GM21825 (cell line): ENCODE data around the gene MICAL1.

ENCODE experiments used
- ATAC-seq: cut with Tn5 transposase; IDR thresholded peaks from one replicate; pipeline ENCODE4 v1.9.1; 2021; ENCODE audit warnings: mild to moderate bottlenecking, moderate library complexity; ENCODE audit not compliant: unreplicated experiment

The MICAL1 gene

DNA sequence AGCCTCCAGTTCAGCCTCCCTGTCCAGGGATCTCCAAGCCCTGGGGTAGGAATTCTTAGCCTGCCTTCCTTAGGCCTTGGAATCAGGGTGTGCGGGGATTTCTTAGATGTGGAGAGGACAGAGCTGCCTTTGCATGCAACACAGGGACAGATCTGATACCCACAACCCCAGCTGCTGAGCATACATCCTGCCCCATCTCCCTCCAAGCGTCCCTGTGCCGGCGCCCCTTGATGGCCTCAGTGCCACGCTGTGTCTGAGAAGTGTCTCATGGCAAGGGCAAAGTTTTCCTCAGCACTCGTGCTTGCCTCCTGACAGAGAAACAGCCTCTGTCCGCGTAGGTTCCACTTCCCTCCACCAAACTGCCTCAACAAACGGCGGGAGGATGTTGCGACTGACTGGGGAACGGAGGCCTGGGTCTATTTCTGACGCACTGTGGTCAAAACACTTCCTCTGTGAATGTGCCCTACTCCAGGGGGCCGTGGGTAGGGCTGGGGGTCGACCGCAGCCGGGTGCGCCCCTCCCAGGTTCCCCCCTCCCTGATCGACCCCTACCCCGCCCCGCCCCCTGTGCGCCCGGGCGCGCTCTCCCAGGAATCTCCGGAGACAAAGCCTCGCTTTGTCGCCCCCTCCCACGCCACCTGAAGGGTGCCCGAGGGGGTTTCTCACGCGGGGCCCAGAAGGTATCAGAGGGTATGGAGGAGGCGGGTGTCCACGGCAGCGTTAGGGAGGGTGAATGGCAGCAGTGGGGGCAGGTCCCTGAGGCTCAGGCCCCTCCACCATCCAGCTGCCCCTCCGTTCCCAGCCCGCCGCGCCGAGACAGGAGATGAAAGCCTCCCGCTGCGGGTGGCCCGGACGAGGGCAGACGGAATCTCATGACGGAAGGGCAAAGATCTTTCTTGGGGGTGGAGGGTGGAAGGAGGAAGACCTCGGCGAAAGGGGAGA lies 806 bp downstream of the MICAL1 start:
- ATAC-seq, result peak; percentile 34

DNA sequence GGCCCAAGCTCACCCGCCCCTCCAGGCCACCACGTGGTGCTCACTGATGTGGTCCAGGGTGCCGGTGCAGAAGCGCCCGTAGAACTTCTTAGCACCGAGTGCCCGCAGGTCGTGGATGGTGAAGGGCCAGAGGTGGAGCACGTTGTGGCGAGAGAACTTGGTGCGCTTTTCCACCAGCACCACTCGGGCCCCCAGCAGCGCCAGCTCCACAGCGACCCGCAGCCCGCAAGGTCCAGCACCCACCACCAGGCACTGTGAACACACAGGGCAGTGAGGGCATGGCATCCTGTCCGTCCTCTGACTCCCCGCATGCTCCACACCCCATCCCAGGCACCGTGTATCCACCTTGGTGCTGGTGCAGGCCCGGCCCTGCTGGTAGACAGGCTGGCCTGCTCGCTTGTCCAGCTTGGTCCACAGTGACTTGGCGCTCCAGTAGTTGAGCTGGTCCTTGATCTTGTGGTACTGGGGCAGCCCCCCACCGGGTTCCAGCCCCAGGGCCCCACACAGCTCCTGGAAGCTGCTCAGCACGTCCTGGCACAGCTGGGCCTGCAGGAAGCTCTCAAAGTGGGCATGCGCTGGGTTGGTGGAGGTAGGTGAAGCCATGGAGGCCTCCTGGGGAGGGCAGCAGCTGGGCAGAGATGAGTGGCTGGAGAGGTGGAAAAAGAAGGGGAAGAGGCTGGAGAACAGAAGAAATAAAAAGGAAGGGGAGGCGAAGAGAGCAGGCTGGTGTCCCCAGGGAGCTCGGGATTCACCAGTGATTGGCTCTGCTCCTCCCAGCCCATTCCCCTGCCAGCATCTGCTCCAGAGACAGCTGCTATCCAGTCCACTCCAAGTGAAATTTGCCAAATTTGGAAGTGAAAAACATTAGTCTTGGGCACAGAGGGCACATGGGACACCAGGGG lies 1.7 kb downstream of the MICAL1 start:
- no peak for ATAC-seq

DNA sequence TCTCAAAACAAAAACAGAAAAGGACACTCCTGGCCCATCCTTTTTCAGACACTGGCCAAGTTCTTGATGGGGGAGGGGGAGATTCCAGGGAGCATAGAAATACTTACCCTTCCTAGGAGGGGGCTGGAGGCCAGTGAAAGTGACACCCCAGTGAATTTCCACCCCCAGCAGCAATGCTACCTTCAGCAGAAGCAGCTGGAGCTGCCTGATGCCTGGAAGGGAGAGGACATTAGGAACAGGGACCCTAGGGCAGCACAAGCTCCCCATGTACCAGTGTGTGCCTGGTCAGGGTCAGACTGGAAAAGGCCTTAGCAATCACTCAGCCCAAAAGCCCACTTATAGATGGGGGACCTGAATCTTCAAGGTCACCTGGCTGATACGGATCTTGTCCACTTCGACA lies 2.4 kb downstream of the MICAL1 start:
- no peak for ATAC-seq

GRCh38 chr6:109452181-109452580 lies 3.4 kb downstream of the MICAL1 start:
- ATAC-seq, result no peak

DNA sequence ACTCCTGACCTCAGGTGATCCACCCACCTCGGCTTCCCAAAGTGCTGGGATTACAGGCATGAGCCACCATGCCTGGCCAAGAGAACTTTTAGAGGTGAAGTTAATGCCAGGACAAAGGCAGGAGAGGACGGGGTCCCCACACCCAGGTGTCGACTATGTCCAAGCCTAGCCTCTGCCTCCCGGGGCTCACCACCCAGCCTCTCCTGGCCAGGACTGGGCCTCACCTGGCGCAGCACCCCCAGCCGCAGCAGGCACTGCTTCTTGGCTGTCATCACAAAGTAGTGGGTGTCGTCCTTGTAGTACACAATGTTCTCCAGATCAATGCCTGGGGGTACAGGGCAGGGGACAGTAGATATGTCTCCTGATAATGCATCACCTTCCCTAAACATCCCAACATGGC lies 4.2 kb downstream of the MICAL1 start:
- no peak for ATAC-seq

DNA sequence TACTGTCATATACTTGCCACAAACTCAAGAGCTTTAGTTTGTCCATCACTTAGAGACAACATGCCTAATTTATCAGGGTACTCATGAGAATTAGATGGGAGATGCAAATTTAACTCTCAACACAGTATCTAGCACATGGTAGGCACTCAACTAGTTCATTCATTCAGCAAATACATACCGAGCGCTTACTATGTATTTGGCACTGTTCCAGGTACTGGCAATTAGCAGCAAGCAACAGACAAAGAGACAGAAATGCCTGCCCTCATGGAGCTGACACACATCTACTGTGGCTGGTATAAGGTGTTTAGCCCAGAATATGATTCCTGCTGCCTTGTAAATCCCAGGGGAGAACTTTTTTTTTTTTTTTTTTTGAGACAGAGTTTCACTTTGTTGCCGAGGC lies 4.8 kb downstream of the MICAL1 start:
- no peak for ATAC-seq

DNA sequence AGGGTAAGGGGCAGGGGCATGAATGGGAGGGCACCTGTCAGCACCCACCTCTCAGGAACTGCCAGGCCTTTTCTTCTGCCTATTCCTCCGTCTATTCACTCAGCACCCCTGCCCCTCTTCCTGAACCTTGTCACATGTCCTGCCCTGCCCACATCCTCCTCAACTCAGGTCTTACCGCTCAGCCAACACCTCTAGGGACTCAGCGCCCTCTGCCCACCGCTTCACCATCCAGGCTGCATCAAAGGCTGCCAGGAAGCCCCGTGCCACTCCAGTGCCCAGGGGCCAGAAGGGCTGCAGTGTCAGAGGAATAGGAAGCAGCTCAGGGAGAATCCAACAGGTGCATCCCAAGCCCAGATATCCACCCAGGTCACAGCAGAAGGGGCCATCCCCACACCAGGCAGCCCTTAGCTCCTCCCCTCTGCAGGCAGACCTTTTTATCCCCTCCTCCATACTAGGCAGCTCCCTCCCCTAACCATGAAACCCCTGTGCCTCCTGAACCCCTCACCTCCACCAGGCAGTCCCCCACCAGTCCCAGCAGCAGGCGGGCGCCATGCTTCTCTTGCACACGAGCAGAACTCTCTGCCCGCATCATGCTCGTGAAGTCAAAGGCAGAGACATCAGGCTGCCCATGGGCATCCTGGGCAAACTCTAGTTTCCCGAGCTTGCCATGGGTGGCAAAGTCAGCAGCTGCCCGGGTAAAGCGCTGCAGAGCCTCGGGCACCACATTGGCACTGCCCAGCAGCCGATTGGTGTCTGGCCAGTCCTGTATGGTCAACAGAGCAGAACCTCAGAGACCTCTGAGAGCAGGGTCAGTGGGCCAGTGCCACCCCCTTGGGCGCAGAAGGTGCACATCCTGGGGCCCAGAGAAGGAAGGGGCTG lies 5.5 kb downstream of the MICAL1 start:
- ATAC-seq, result no peak

GRCh38 chr6:109449064-109449794 lies 6.3 kb downstream of the MICAL1 start:
- no peak for ATAC-seq

GRCh38 chr6:109448615-109449014 lies 7.0 kb downstream of the MICAL1 start:
- no peak for ATAC-seq

- no peak for ATAC-seq
These were observed 7.6 kb downstream of the MICAL1 start for GRCh38 chr6:109447878-109448555.

DNA sequence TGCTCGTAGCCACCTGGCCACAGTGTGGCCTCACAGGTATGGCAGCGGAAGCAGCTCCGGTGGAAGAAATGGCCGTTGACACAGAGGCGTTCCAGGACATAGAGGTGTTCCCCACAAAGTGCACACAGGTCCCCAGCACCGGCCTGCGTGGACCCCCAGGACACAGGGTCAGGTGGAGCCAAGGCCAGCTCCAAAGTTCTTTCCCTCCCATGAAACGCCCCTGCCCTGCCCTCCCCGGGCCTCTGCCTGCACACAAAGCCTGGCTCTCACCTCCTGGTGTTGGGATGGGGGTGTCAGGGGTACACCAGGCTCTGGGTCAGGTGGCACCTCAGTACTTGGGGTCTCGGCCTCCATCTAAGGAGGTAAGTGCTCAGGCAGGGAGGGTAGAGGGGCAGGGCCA lies 8.5 kb downstream of the MICAL1 start:
- no peak for ATAC-seq

GRCh38 chr6:109446541-109446940 lies 9.0 kb downstream of the MICAL1 start:
- no peak for ATAC-seq

GRCh38 chr6:109446072-109446471 lies 9.5 kb downstream of the MICAL1 start:
- ATAC-seq, result no peak

DNA sequence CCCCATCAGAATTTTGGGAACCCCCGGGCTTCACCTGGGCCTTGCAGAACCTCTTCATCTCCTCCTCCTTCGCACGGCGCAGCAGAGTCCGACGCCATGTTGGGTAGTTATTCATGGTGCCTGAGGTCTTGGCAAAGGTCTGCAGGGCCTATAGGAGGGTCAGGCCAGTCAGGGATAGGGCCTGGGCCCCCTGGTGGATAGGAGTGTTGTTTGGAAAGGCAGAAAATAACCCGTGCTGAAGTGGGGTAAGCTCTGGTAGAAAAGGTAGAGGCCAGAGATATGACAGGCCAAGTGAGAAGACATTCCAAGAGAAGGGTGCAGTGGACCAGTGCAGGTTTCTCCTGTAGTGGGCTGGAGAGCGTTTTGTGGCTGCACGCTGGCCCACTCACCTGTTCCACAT lies 10.2 kb downstream of the MICAL1 start:
- ATAC-seq, result no peak

DNA sequence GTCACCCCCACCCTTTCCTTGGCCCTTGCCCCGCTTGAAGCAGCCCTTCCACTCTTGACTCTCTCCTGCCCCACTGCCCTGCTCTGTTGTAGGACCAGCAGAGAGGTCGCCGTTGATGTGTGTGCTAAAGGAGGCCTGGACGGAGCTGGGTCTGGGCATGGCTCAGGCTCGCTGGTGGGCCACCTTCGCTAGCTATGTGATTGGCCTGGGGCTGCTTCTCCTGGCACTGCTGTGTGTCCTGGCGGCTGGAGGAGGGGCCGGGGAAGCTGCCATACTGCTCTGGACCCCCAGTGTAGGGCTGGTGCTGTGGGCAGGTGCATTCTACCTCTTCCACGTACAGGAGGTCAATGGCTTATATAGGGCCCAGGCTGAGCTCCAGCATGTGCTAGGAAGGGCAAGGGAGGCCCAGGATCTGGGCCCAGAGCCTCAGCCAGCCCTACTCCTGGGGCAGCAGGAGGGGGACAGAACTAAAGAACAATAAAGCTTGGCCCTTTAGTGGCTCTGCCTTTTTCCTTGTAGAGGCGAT lies 12.1 kb downstream of the MICAL1 start:
- ATAC-seq, result no peak

DNA sequence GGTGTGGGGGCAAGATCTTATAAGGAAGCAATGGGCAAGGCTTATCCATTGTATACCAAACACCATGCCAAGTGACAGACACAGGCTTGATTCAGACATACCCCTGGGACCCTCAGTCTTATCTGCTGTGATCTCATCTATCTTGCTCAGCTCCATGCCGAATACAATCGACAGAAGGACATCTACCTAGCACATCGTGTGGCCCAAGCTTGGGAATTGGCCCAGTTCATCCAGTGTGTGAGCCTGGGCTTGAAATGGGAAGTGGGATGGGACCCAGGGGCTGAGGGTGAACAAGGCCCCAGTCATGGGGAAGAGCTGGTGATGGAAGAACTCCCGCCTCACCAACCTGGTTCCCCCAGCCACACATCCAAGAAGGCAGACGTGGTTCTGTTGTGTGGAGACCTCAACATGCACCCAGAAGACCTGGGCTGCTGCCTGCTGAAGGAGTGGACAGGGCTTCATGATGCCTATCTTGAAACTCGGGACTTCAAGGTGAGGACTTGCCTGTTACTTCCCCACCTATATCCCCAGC lies 13.1 kb downstream of the MICAL1 start:
- ATAC-seq, result no peak

DNA sequence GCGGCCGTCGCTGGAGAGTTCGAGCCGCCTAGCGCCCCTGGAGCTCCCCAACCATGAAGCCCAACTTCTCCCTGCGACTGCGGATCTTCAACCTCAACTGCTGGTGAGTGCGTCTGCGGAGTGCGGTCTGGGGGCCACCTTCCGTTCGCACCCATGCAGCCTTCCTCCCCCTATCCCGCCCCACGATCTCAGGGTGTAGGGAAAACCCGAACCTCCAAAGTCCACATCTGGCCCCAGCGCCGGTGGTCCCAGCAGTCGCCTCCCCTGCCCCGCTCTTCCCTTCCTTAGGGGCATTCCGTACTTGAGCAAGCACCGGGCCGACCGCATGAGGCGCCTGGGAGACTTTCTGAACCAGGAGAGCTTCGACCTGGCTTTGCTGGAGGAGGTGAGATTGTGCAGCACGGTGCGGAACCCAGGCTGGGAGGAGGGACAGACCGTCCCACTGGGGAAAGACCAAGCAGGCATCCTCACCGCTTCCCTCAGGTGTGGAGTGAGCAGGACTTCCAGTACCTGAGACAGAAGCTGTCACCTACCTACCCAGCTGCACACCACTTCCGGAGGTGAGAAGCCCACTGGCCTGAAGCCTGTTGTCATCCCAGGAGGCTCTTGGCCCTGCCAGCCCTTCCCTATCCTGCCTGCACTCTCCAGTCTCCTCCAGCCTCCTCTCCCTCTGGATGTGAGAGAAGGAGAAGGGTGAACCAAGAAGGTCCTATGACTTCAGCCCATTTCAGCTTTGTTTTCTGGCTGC lies 14.3 kb downstream of the MICAL1 start:
- ATAC-seq, result peak; percentile 20

GRCh38 chr6:109440331-109441068 lies 15.1 kb downstream of the MICAL1 start, which contains the start of the genes PPIL6 and SMPD2:
TSS of gene PPIL6 (minus strand) at chr6:109440628. CDS start at chr6:109440590, 38 bp downstream.
TSS of gene SMPD2 (plus strand) at chr6:109440724. CDS start at chr6:109441122, 398 bp downstream.
- peak; percentile 90 for ATAC-seq
